Stimulated activated CD4-positive, alpha-beta T cell treated with anti-CD3 and anti-CD28 coated beads, Interleukin-15, amount 100 ng/mL, for 48 hours (primary cell): Measurements from ENCODE around the gene DIDO1.

Experiments used
- DNase-seq, 2 donors: peaks; one replicate each; pipeline ENCODE4 v3.0.0-alpha.2; 2020; ENCODE audit warnings: low read depth in 2 of 2

The DIDO1 gene

DNA sequence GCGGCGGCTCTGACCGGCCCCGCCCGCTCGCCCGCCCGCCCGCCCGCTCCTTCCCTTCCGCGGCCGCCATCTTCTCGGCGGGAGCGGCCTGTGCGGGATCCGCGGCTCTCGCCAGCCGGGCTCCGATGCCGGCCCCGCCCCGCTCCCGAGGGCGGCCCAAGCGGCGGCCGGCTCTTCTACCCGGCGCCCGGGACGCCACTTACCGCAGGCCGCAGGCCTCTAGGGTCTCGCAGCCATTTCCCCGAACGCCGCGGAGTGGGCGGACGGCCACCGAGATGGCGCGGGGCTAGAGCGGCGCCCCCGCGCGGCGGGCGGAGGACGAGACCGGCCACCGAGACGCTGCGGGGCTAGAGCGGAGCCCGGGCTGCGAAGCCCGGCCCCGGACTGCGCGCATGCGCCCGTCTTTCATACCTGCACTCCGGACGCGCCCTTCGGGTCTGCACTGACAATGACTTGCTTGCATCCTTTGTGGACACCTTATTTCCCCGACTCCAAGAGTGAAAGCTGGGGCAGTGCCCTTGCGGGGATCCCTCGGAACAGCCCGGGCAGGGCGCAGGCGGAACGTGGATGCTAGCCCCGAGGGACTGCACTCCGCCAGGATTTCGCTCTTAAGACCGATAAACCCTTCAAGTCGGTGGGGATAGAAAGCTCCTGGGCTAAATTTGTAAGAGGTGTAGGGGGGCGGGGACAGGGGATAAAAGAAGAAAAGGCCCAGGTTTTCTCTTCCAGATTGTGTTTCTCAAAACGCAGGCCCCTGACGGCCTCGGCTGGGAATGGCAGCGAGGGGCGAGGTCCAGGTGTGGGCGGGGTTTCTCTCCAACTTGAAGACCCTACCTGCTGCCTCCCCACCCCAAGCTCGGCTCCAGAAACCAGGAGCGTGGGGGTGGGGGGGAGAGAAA is at the start of gene DIDO1:
Gene DIDO1, minus strand, starts transcription at position 277 of the 899 bp plus-strand sequence.
- peak; percentile 83 to 87 for DNase-seq

DNA sequence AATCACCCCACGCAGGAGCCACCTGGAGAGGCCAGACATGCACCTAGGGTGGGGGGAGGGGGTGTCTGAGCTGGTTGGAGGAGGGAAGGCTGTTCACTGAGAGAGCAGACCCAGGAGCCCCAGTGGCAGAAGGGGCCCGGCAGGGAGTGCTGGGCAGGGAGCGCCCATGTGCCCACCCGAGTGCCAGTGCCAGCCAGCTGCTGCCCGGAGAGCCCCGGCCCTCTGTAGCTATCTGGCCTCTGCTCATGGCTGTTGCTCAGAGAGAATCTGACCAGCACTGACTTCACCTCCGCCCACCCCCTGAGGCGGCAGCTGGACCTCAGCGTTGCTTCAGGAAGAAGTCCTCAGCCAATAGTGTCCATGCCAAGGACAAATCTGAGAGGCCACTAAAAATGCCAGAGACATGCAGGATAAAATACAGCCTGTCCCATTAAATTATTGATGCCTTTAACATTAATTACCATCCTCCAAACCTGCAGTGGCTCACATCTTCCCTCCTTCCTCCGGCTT is 49.0 kb upstream of the DIDO1 start:
- no peak for DNase-seq

DNA sequence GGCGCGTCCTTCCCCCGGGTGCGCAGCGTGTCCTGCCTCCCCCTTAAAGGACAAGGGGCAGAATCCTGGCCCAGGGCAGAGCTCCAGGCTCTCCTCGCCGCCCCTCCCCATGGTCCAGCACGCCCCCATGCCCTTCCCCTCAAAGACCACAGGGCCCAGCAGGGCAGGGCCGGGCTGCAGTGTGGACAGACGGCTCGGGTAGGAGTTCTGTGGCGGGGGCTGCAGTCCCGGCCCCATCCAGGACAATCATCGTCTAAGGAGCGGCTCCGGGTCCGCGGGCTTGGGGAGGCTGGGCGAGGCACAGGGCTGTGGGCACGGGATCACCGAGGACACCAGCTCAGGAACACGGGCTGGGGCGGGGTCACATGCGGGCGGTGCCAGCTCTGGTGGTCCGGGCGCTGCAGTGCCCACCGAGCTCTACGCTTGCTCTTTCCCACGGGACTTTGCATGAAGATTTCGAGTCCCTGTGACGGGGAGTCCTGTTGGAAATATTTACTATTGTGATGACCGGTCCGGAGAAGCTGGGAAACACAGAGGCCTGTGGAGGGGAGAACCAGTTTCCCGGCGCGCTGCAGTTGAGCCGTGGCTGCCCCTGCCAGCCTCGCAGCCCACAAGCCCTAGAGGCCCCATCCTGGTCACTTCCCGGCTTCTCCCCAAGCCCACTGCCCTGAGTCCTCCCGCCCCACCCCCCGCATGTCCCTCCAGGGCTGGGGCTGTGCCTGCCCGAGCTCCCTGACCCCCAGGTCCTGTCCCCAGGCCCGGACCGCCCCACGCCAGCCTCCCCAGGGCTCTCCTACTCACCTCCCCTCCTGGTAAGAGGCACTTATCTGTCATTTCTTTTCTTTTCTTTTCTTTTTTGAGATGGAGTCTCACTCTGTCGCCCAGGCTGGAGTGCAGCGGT is 46.8 kb upstream of the DIDO1 start:
- DNase-seq: no peak

DNA sequence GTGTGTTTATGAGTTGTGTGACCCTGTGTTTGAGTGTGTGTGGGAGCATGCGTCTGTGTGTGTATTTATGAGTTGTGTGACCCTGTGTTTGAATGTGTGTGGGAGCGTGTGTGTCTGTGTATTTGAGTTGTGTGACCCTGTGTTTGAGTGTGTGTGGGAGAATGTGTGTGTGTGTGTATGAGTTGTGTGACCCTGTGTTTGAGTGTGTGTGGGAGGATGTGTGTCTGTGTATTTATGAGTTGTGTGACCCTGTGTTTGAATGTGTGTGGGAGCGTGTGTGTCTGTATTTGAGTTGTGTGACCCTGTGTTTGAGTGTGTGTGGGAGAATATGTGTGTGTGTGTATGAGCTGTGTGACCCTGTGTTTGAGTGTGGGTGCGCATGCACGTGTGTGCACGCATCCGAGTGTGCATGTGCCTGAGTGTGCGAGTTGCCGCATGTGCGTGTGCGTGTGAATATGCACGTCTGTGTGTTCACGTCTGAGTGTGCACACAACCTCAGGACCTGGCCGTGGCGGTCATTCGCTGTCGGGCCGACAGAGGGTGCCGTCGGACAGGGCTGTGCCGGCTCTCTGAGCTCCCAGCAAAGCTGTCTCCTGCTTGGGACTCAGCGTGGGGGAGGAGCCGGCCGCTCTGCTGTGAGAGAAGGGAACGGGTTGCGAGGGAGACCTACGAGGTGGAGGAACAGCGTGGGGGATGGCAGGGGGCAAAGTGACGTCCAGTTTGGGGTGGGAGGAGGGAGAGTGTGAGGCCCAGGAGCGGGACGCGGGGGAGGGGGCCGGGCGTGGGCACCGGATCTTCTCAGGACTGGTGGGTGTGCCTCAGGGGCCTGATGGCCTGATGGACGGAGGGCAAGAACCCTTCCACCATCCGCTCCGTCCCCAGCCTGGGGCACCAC is 45.9 kb upstream of the DIDO1 start:
- DNase-seq: peak; percentile 81 to 85

DNA sequence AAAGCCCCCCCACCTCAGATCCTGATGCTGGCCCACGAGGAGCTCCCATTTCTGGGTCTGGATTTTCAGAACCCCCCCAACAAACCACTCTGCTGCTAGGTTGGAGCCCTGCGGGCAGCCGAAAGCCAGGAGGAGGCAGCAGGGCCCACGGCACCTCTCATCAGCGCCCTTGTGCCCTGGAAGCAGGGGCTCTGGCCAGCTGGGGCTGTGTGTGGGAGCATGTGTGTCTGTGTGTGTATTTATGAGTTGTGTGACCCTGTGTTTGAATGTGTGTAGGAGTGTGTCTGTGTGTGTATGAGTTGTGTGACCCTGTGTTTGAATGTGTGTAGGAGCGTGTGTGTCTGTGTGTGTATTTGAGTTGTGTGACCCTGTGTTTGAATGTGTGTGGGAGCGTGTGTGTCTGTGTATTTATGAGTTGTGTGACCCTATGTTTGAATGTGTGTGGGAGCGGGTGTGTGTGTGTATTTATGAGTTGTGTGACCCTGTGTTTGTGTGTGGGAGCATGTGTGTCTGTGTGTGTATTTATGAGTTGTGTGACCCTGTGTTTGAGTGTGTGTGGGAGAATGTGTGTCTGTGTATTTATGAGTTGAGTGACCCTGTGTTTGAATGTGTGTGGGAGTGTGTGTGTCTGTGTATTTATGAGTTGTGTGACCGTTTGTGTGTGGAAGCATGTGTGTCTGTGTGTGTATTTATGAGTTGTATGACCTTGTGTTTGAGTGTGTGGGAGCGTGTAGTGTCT is 45.1 kb upstream of the DIDO1 start:
- DNase-seq: no peak

DNA sequence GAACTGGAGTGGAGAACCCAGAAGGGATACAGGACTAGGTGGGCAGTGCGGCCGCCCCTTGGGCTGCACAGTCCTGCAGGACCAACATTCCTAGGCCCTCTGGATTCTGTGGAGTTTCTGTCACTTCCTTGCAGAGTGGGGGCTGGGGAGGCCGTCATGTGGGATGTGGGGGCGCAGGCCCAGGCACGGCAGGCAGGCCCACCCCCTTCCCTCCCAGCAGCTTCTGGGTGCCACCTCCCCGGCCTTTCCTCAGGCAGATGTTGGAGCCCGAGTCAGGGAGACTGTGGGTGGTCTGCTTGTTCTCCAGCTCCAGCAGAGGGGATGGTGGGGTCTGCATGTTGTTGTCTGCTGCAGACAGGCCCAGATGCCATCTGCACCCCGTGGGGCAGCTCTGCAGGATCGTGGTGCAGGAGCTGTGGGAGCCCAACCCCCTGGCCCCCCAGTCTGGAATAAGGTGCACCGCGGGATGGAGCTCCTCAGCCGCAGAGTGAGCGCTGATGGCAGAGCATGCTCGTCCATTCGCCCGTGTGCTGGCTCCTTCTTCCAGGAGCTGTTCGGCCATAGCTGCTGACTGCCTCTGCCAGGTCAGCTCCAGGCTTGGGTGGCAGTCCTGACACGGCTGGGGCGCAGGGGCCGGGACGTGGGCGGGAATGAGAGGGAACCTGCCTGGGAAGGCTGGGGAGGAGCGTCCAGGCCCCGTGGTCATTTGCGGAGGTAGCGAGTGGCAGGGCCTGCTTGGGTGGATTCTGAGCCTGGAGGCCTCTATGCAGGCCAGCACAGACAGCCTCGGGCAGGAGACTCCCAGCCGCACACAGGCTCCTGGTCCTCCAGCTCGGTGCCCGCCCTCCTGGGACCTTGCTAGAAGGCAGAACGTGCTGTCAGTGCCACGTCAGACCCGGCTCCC is 44.3 kb upstream of the DIDO1 start:
- DNase-seq: no peak

DNA sequence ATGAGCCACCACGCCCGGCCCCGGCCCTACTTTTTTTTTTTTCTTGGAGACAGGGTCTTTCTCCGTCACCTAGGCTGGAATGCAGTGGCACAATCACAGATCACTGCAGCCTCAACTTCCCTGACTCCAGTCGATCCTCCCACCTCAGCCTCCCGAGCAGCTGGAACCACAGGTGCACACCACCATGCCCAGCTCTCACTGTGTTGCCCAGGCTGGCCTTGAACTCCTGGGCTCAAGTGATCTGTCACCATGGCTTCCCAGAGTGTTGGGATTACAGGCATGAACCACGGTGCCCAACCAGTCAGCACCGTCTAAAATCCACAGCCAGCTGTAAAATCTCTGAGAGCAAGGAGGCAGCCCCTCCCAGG is 43.6 kb upstream of the DIDO1 start:
- no peak for DNase-seq

DNA sequence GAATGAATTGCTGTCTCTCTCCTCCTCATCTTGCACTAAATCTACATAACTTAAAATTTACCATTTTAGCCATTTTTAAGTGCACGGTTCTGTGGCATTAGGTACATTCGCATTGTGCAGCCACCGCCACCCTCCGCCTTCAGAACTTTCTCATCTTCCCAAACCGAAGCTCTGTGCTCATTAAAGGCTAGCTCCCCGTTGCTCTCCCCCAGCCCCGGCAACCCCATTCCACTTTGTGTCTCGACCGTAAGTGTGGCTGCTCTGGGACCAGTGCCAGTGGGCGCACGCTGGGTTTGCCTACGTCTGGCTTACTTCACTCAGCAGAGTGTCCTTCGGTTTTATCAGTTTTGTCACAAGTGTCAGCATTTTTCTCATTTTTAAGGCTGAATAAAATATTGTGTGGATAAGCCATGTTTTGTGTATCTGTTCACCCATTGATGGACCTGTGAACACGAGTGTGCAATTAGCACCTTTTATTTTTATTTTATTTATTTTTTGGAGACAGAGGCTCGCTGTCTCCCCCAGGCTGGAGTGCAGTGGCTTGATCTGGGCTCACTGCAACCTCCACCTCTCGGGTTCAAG is 43.0 kb upstream of the DIDO1 start:
- no peak for DNase-seq

DNA sequence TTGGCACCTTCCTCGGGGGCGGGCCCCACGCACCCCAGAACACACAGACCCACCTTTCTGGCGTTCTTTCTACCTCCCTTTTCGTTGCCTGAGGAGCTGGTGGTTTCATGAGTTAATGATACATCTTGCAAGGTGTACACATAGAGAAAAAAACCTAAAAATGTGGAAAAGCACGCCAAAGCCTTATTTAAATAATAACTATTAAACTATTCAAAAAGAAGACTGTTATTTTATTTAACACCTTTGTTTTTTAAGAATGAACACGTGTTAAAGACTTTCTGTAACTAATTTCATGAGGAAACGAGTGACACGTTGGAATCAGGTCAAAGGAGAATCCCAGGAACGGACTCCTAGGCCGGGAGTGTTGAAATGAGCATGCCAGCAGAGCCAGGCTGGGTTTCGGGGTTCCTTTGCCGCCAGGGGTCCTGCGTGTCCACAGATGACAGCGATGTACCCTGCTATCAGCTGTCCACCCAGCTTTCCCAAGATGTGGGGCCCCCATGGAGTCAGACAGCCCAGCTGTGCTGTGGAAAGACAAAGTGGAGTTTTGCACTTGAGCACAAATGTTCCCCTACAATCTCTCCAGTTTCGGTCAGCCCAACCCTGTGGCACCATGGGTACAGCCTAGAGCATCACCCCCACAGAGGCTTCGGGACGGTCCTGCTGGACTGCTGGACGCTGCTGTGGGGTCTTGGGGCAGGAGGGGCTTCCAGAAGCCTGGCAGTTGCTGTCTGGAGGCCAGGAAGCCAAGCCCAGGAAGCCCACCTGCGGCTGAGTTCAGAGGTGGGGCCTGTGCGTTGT is 42.3 kb upstream of the DIDO1 start:
- DNase-seq: no peak

DNA sequence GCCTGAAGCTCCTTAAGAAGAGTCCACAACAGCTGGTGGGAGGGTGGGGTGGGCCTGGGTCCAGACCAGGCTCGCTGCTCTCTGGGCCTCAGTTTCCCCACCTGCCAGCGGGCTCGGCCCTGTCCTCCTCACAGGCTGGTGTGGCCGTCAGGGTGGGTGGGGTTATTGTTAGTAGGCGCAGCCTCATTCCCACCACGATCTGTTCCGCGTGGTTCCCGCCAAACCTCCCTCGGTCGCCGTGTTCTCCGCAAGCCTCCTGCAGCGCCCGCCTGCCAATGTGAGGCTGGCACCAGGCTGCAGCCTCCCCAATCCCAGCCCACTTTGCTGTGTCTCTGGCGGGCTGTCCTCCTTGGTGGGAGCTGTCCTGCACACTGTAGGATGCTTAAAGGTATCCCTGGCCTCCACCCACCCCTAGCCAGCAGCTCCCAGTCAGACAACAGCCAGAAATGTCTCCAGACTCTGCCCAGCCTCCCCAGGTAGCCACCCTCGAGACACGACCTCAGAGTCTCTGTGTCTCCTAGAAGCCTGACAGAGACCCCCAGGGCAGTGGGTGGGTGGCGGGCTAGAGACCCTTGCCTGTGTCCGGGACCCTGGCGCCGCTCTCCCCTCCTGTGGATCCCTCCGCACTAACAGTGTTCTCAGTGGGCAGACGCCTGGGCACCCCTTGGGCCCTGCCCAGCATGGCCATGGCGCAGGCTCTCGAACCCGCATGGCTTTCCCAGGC is 41.5 kb upstream of the DIDO1 start:
- no peak for DNase-seq

DNA sequence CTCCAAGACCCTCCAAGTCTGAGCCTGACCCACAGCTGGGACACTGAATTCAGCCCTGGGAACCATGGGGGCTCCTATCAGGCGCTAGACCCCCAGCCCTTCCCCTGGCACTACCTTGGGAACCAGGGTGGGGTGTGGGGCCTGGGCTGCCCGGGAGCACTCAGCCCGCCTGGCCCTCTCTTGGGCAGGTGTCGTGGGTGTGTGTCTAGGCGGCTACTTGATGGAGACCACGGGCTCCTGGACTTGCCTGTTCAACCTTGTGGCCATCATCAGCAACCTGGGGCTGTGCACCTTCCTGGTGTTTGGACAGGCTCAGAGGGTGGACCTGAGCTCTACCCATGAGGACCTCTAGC is 40.8 kb upstream of the DIDO1 start:
- no peak for DNase-seq

DNA sequence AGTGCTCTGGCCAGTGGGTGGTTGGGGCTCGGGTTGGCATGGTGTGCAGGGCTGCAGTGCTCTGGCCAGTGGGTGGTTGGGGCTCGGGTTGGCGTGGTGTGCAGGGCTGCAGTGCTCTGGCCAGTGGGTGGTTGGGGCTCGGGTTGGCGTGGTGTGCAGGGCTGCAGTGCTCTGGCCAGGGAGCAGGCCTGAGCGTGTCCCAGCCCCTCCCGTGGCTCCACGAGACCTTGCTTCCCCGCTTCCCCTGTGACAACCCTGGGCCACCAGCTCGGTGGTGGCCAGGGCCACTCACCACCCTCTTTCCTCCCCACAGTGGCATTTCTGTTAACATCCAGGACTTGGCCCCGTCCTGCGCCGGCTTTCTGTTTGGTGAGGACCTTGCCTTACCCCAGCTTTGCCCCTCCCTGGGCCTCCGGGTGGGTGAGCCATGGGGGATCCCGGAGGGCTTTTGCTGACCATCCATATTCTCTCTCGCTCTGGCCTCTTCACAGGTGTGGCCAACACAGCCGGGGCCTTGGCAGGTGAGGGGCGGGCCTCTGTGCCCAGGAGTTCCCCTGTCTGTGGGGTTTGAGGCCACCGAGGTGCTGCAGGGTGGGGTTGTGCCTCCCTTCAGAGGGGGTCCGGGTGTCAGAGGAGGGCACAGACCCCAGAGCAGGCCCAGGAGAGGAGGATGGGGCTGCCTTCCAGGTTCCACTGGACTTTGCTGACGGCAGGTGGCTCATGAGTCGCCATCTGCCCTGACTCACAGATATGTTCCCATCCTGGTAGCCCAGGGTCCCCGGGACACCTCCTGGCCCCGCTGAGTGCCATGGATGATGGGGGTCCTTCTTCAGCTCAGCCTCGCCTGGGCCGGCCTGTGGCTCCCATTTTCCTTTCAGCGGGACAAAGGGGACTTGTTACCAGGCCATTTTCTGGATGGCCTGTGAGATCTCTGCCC is 40.2 kb upstream of the DIDO1 start:
- DNase-seq: no peak

DNA sequence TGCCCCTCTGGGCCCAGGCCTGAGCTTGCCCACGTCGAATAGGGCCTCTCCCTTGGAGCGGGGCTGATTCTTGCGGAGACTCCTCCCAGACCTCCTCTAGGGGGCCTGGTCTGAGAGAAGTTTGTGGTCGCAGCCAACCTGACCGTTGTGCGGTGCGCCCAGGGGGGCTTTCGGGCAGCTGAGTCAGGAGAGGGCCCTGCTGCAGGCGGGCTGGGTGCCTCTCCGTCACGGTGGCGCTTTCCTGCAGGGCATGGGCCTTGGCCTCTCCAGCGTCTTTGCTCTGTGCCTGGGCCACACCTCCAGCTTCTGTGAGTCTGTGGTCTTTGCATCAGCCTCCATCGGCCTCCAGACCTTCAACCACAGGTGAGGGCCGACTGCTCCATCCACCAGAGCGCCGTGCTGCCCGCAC is 39.1 kb upstream of the DIDO1 start:
- DNase-seq: no peak

DNA sequence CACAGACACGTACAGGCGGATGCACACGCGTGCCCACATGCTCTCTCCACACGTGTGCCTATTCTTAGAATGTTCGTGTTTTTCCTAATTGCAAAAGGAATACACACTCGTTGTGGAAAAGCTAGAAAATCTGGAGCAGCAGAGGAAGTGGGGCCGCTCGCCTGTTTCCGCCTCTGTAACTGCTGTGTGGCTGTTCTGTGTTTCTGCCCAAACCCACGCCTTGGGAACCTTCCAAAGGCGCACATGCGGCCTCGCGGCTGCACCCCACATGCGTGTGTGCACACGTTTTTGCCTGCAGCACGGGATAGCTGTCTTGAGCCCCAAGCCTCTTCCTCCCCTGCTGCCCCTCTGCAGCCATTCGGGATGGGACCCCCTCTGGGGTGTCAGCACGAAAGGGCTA is 38.4 kb upstream of the DIDO1 start:
- no peak for DNase-seq

DNA sequence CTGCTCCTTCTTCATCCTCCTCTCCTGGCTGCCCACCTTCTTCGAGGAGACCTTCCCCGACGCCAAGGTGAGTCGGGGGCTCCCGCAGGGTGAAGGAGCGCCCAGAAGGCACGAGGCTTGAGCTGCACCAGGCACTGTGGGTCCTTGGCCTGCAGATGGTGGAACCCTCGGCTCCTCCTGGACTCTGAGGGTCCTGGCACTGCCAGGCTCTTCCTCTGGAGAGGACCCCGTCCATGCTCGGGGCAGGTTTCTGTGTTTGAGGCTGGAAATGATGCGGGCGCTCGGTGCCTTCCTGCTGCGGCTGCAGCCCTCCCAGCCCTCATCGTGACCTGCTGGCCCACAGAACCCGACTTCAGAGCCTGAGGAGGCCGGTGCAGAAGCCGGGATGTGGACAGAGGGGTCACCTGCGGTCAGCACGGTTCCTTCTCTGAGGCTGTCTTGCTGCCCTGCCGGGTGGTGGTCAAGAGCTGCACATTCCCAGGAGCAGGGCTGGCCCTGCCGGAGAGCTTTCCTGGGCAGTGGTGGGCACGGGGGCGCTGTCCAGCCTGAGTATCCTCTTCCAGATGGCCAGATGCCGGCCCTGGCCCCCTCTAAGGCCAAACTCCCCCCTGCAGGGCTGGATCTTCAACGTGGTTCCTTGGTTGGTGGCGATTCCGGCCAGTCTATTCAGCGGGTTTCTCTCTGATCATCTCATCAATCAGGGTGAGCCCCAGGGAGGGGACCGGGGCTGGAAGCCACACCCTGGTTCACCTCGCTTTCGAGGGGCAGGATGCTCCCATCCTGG is 37.5 kb upstream of the DIDO1 start:
- no peak for DNase-seq
